Measurements from ENCODE around the gene SERTM1.
A peak's percentile ranks its signal among the peaks of the same experiment; 100 is the strongest.

Gene SERTM1

DNA sequence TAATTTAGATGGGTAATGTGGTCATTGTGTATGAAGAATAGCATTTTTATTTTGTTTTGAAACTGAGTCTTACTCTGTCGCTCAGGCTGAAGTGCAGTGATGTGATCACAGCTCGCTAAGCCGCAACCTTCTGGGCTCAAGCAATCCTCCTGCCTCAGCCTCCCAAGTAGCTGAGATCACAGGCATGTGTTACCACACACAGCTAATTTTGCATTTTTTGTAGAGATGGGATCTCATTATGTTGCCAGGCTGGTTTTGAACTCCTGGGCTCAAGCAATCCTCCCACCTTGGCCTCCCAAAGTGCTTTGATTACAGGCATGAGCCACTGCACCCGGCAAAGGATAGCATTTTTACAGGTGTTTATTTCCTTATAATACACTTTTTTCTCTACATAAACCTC lies 36.6 kb downstream of the SERTM1 start:
- DNase-seq (no peak), ATAC-seq (no peak)

DNA sequence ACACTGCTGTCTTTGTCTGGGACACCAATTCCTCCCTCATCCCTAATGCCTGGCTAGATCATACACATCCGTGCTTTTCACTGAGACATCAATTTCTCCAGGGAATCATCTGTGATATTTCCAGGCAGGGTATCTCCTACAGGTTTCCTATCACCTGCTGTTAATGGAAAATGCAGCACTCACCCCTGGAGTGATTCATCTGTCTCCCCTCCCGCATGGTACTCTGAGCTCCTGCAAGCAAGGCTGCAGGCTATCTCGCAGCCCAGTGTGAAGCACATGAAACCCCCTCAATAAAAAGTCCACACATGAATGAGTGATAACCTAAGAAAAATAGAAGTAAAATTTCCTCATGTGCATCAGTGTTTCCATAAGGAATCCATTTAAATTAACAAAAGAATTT lies 38.5 kb downstream of the SERTM1 start:
- DNase-seq (no peak), ATAC-seq (no peak)

DNA sequence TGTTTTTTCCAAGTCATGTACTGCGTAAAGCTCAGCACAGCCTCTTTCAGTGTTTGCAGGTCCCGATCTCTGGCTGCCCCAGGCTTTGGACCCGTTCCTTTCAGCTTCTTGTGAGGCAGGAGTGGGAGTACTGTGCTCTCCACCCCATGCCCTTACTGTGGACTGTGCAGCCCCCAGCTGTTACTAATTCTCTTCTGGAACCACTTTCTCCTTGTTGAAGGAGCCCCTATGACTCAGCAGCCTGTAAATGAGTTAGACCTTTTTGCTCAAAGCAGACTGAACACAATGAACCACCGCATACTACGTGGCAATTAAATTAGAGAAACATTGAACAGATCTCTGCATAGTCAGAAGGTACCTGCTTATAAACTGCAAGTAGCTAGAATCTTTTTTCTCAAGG lies 39.0 kb downstream of the SERTM1 start:
- no peak for DNase-seq

DNA sequence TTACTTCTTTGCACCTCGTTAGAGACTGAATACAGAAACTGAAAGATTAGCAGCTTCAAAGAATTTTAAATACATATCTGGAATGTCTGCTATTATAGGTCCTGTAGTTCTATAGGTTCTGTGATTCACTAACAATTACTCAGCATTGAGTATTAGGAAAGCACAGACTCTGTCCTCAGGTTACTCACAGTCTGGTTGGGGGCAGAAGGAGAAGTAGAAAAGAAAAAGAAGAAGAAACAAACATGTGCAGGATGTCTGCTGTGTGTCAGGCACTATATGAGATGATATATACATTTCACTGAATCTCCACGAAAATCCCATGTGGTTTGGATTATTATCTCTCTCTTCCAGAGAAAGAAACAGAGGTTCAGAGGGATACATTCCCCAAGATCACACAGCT lies 40.1 kb downstream of the SERTM1 start:
- no peak for DNase-seq

More for the DNA sequence above, 39.0 kb downstream of the SERTM1 start:
- no peak for ATAC-seq

DNA sequence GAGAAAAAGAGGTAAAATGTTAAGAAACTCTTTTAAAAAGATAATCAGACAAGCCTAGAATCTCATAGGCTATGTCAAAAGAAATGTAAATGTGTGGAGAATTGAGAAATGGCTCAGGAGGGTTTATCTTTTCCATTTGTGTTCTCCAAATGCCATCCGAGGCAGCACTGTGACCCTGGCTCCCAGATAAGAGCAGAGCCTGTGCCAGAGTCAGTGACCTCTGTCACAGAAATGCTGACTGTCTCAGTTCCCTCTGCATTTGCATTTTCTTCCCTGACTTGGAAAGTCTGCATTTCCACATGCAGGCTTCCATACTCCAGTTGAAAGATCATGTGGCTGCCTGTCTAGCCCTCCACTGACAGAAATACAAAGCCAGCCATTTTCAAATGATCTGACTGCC lies 42.0 kb downstream of the SERTM1 start:
- no peak for ATAC-seq
- DNase-seq = no peak

More for the DNA sequence above, 40.1 kb downstream of the SERTM1 start:
- ATAC-seq = no peak

DNA sequence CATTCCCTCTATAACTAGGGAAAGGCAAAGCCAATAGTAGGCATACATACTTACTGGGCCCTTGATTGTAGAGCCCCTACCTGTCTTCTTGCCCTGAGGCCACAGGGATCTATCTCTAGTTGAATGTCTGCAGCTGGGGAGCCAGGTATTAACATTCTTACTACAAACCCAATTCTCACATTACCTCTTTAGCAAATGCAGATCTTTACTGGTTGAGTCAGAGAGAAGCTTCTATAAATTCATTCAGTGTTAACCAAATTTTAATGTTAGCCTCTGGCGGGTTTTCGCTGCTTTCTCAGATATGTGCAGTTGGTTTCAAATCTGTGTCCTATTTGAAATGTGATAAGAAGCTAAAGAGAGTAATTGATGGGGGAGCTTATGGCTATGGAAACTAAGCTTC lies 43.2 kb downstream of the SERTM1 start:
- DNase-seq (no peak), ATAC-seq (no peak)

DNA sequence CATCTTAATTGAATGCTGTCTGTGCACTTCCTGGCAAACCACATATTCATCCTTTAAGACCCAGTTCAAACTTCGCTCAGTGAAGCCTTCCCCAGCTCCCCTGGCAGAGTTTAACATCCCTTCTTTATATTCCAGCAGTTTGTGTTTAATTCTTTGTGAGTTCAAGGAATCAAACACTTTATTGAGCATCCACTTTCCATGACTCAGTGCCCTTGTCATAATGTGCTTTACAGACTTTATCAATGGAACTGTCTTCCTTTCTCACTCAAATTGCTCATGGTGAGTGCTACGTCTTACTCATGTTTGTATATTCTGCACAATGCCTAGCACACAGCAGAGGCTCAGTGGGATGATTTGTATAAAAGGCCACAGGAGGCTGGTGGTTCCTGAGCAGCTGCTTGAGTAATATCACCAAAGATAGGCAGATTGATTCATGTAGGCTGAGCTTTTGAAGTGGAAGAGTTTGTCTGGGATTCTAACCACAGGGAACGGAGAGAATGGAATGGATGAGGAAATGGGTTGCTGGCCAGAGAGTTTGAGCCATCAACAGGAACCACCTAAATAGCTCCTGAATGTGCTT lies 44.2 kb downstream of the SERTM1 start:
- ATAC-seq (no peak), DNase-seq (no peak)

DNA sequence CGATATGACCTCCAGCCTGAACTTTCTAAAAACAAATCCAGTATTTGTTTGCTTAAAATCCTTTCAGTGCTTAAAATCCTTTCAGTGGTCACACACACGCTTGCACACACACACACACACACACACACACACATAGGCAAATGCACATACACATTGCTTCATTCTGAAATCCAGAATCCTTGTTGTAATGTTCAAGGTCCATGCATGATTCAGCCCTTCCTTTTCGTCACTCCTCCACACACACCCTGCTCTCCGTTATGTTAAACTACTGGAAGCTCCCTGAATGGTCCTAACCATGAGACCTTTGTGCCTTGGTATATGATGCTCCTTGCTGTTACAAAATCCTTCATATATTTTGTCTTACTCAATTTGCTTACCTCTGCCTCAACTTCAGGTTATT lies 44.9 kb downstream of the SERTM1 start:
- no peak for ATAC-seq
- no peak for DNase-seq

DNA sequence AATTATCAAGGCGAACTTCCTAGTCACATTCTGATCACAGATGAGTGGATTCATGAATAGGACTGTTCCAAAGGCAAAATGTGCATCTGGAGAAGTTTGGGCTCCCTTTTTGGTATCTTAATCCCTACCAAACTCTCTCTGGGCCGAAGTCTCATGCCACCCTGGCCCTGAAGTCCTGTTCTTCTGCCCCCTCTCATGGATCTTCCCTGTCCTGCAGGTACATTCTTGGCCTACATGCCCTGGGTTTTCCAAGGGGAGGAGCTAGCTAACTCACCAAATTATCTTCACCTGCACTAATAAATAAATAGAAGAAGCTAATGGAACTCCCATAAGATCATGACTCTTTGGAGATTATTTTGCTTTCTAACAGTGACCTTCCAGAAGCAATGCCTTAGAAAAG lies 50.3 kb downstream of the SERTM1 start:
- ATAC-seq = no peak
- DNase-seq = no peak

DNA sequence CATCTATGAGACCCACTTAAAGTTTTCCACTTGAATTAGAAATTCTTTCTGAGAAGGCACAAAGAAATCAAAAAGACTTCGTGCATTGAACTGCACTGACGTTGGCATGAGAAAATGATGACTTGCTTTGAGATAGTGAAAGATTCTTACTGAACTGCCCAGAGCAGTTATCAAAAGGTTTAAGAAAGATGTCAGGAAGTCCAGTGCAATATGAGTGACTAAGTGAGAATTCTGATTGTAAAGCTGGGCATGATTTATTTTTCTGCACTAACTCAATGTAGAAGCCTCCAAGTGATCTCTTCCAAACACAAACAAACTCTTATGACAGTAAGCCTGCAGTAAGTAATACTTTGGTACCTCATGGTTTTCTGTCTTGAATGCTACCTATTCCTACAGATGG lies 52.1 kb downstream of the SERTM1 start:
- ATAC-seq (no peak), DNase-seq (no peak)

DNA sequence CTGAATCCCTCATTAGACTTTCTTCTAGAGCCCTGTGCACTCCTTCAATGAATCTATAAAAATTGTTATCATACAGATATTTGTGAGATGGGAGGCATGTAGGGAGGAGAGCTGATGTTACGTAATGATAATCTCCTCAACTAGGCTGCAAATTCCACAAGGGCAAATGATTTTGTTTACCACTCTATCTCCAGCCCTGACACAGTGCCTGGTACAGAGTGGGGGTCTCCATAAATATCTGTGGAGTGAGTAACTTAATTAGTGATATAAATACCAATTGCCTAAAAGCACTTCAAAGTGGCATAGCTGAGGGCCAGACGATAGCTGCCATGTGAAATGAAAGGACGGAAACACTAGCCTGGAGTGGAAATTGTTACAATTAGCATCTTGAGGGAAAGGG lies 54.2 kb downstream of the SERTM1 start:
- ATAC-seq (no peak), DNase-seq (no peak)

DNA sequence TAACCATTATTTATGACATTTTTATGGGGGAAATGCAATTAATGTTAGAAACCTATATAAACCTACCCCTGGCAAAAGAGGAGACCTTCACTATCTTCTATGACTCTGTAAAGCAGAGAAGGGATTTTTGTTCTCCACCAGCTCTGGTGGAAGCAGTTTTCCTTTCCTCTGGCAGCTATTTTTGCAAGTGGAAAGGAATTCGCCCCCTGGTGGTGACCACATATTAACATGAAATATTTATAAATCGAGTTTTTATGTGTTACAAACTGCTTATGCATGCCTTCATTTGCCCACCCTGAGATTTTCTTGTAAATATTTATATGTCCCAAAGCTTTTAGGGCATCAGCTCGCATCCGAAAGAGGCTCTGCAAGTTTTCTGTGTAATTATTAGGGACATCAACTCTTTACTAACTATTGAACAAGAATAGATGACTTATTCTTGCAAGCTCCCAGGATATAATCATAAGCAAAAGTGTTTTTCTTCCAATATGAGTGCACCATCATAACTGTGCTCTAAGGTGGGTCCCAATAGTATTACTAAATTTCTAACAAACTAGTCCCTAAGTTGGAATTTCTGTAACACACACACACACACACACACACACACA lies 62.4 kb downstream of the SERTM1 start:
- DNase-seq (peak; percentile 44), ATAC-seq (no peak)

DNA sequence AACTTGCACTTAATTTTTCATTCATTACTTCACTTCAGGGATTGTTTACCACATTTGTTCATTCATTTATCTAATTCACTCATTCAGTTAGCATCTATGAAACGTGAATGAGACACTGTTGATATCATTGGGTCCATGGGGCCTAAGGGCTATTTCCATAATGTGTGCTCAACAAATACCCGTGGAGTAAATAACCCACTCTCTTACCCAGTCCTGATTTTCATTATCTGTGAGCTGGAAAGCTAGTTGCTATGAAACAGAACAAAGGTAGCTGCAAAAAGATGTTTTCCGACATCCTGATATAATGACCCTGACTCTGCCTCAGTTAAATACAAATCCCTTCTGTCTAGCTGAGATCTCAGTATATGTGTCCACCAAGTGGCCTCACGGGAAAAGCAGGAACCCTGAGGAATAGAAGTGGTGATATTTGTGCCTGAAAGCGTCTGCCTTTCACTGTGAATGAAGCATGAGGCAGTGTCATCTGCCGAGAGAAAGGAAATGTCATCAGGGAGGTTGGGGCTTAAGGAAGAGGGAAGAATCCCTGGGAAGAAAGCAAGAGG lies 63.8 kb downstream of the SERTM1 start:
- DNase-seq (no peak), ATAC-seq (no peak)

DNA sequence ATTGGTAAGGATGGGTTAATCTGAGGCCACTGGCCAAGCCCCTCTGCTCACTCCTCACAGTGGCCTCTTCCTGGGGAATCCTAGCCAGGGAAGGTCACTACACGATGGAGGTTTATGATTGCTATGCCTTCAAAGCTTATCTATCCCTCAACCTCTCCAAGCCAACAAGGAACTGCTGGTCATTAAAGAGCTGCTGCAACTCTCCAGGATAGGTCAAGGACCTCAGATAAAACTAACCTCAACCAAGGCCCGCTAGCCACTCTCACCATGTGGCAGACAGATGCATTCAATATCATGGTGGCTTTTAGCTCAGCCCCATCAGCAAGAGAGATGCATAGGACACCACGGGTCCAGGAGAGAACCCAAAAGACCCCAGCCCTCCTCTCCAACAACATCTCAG lies 71.6 kb downstream of the SERTM1 start:
- ATAC-seq = no peak
- no peak for DNase-seq

DNA sequence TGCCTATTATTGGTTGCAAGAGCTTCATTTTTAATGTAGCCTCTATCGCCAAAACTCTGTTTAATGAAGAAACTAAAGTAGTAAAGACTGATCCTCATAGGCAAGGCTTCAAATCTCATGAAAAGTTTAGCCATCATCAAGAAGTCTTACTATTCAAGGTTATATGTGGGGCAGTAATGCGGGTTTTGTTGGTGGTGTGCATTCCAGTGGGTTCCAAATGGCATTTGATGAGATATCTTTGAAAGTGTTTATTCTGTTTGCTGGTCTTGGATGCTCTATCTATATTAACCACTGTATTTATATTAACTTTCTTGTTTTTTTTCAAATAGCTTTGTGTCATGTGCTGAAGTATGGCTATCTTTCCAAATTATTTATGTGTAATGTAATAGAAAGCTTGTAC lies 72.2 kb downstream of the SERTM1 start:
- no peak for ATAC-seq

More for the DNA sequence above, 72.2 kb downstream of the SERTM1 start:
- no peak for DNase-seq

Measured in stimulated activated naive CD8-positive, alpha-beta T cell treated with anti-CD3 and anti-CD28 coated beads, Interleukin-15, Interleukin-2, amounts not matched to agents 100 U/mL and 50 U/mL, for 24 hours (primary cell).